HL-60/S4 treated with phorbol 12-myristate 13-acetate at 8.2 ng/mL for 4 days and 3 days (cell line): ENCODE results near the gene DHRSX.
"Not testable (repeated sequence)": the region's sequence is repeated elsewhere in the genome, so short reads cannot be mapped to it uniquely, and the experiment has no call there.

ENCODE experiments used
- in situ Hi-C: fragments of 300-500 bp; cut with MboI; formaldehyde crosslinking; loops from 2 replicates; pipeline ENCODE4 v1.15.0; 2022; ENCODE audit warnings: low sequenced_read_pairs

The DHRSX gene

DNA sequence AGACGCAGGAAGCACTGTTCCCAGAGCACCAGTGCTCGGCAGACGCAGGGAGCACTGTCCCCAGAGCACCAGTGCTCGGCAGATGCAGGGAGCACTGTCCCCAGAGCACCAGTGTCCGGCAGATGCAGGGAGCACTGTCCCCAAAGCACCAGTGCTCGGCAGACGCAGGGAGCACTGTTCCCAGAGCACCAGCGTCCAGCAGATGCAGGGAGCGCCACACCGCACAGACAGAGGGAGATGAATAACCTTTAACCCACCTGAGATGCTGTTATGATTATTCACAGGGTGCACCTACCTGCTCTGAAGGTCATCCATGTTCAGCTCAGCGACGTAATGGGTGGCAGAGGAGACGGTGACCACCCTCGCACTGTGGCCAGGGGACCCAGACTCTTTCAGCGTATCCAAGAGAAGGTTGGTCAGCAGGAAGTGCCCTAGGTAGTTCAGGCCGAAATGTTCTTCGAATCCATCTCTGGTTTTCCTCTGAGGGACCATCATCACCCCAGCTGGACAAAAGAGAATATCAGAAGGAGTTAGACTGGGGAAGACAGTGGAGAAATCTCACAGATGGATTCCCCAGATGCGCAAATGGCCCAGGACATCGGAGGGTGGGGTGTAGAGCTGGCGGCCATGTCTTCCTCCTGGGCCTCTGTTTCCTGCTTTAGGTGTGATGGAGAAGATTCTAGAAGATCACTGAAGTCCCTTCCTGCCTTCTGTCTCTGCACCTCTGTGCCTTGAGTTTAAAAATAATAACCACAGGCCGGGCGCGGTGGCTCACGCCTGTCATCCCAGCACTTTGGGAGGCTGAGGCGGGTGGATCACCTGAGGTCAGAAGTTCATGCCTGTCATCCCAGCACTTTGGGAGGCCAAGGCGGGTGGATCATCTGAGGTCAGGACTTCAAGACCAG, 234.1 kb downstream of the DHRSX start:
- in situ Hi-C loops, result no loop called here

DNA sequence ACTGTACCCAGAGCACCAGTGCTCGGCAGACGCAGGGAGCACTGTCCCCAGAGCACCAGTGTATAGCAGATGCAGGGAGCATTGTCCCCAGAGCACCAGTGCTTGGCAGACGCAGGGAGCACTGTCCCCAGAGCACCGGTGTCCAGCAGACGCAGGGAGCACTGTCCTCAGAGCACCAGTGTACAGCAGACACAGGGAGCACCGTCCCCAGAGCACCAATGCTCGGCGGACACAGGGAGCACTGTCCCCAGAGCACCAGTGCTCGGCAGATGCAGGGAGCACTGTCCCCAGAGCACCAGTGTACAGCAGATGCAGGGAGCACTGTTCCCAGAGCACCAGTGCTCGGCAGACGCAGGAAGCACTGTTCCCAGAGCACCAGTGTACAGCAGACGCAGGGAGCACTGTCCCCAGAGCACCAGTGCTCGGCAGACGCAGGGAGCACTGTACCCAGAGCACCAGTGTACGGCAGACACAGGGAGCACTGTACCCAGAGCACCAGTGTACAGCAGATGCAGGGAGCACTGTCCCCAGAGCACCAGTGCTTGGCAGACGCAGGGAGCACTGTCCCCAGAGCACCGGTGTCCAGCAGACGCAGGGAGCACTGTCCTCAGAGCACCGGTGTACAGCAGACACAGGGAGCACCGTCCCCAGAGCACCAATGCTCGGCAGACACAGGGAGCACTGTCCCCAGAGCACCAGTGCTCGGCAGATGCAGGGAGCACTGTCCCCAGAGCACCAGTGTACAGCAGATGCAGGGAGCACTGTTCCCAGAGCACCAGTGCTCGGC, 234.9 kb downstream of the DHRSX start:
- in situ Hi-C loops, result not testable (repeated sequence)

- in situ Hi-C loops, result no loop called here
Observed at GRCh38 chrX:2264179-2265030, 236.4 kb downstream of the DHRSX start.

DNA sequence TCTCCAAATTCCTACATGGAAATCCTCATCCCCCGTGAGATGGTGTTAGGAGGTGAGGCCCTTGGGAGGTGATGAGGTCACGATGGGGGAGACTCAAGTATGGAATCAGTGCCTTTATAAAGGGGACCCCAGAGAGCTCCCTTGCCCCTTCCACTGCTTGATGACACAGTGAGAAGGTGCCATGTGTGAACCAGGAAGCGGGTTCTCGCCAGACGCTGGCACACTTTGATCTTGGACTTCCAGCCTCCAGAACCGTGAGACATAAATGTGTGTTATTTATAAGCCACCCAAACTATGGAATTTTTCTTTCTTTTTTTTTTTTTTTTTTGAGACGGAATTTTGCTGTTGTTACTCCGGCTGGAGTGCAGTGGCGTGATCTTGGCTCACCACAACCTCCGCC, 237.6 kb downstream of the DHRSX start:
- in situ Hi-C loops, result no loop called here

DNA sequence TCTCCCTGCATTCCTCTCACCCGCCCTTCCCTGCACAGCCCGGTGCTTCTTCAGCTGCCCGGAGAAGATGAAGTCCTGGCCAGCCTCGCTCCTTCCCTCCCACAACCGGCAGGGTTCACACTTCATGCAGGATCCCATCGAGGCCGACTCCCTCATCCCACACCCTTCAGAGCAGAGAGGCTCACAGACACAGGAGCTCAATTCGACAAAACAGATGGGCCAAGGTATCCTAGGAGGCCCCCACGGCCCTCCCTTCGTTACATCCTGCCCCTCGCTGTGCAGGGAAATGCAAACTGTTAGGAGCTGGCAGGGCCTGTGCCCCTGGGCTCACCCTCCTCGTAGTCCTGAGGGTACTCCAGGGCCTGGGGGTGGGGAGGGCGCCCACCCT, 238.1 kb downstream of the DHRSX start:
- in situ Hi-C loops, result no loop called here

DNA sequence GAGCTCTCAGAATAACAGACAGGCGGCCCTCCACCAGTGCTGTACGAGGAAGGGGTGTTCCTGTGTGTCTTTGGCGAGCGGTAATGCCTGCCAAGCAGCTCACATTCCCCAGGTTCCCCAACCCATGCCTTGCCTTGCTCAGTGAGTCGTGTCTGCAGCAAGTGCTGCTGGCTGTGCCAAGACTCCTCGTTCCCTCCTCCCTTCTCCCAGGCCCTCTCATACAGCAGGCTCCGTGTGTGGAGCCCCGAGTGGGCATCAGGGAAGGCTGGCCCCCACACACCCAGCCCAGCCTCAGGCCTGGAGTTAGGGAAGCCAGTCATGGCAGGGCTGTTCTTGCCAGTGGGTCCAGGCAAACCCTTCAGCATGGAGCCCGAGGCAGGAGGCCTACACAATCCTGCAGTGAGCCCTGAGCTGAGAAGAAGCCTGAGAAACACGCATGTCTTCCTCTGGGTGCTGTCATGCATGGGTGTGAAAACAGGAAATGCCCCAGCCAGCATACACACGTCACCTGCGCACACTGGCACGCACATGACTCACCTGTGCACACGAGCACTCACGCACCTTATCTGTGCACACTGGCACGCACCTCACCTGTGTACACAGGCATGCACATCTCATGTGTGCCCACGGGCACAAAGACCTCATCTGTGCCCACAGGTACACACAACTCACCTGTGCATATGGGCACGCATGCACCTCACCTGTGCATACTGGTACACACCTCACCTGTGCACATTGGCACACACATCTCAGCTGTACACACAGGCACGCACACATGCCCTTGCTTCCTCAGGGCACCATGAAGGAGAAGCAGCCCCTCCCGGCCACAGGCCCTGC, 238.7 kb downstream of the DHRSX start:
- in situ Hi-C loops, result no loop called here

DNA sequence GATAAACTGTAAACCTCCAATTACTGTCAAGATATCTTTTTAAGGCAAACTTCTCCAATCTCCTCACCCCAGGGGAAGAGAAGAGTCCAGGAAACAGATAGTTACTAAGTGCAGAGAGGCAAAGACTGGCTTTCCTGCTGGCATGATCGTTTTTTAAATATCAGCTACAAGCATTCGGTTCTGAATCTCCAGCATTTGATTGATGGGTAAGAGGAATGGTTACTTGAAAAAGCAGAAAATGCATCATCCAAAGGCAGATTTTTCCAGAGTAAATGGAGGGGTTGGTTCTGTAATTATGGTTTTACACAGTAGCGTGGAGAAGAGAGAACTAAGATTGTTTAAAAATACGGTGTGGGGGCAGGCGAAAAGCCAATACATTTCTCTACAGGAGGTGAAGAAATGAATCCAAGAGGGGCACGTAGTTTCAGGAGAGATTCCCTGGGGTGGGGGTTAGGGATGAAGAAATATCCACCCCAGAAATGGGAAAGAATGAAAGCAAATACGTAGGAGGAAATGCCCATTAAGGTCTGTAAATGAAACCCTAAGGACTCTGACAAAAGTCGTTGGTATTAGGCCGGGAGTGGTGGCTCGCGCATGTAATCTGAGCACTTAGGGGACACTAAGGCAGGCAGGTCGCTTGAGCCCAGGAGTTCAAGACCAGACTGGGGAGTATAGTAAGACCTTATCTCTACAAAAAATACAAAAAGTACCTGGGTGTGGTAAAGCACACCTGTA, 248.3 kb downstream of the DHRSX start:
- in situ Hi-C loops, result no loop called here

- in situ Hi-C loops, result no loop called here
Observed at GRCh38 chrX:2251211-2251610, 249.6 kb downstream of the DHRSX start.

GRCh38 chrX:2243913-2244460, 256.8 kb downstream of the DHRSX start:
- in situ Hi-C loops, result no loop called here

GRCh38 chrX:2242980-2243379, 257.8 kb downstream of the DHRSX start:
- in situ Hi-C loops, result no loop called here

- in situ Hi-C loops, result no loop called here
Observed at GRCh38 chrX:2242326-2242725, 258.4 kb downstream of the DHRSX start.

DNA sequence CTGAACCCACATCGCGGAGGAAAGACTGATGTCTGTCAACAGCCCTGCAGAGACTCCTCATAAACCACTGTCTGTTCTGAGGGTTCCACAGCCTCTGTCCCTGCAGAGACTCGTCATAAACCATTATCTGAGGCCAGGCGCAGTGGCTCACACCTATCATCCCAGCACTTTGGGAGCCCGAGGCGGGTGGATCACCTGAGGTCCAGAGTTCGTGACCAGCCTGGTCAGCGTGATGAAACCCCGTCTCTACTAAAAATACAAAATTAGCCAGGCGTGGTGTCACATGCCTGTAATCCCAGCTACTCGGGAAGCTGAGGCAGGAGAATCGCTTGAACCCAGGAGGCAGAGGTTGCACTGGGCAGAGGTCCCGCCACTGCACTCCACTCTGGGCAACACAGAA, 259.3 kb downstream of the DHRSX start:
- in situ Hi-C loops, result not testable (repeated sequence)

DNA sequence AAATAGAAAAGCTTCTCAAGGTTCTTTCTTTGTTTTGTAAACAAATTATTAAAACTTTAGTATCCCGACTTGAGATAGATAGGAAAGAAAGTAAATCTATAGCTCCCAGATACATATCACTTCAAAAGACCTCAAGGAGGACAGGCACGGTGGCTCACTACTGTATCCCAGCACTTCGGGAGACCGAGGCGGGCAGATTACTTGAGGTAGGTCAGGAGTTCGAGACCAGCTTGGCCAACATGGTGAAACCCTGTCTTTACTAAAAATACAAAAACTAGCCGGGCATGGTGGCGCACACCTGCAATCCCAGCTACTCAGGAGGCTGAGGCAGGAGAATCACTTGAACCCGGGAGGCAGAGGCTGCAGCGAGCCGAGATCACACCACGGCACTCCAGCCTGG, 260.0 kb downstream of the DHRSX start:
- in situ Hi-C loops, result not testable (repeated sequence)

DNA sequence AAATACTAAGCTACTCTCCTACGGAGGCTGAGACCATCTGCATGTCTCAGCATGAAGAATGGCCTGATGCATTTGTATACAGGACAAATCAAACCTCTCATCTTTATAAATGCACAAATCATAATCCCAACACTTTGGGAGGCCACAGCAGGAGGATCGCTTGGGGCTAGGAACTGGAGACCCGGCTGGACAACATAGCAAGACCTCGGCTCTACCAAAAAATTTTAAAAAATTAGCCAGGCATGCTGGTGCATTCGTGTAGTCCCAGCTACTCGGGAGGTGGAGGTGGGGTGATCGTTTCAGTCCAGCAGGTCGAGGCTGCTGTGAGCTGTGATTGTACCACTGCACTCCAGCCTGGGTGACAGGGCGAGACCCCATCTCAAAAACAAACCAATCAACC, 262.8 kb downstream of the DHRSX start:
- in situ Hi-C loops, result no loop called here

DNA sequence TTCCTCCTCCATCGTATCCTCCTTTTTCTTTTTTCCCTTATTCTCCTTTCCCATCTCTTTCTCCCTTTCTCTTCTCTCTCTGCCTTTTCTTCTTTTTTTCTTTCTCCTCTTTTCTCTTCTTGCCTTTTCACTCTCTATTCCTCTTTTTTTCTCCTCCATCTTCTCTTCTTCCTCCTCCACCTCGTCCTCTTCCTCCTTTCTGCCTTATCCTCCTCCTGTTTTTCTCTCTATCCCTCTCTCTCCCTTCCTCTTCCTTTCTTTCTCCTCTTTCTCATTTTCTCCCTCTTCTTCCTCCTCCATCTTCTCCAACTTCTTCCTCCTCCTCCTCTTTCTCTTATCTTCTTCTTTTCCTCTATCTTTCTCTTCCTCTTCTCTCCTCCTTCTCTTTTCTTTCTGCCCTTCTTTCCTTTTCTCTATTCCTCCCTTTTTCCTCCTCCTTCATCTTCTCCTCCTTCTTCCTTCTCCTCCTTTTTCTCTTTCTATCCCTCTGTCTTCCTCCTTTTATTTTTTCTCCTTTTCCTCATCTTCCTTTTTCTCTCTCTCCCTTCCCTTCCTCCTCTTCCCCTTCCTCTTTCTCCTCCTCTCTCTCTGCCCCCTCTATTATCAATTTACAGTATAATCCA, 269.1 kb downstream of the DHRSX start:
- in situ Hi-C loops, result no loop called here

DNA sequence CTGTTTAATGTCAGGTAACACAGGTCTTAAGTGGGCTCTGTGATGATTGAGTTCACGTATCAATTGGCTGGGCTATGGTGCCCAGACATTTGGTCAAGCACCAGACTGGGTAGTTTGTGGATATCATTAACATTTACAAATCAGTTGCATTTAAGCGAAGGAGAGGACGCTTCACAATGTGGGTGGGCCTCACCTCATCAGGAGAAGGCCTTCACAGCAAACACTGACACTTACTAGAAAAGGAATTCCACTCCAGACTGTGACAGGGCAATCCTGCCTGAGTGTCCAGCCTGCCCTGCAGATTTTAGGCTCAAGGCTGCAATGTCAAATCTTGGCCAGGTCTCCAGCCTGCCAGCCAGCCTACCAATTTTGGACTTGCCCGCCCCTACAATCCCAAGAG, 270.3 kb downstream of the DHRSX start:
- in situ Hi-C loops, result no loop called here

- in situ Hi-C loops, result no loop called here
Observed at GRCh38 chrX:2228536-2228935, 272.2 kb downstream of the DHRSX start.

DNA sequence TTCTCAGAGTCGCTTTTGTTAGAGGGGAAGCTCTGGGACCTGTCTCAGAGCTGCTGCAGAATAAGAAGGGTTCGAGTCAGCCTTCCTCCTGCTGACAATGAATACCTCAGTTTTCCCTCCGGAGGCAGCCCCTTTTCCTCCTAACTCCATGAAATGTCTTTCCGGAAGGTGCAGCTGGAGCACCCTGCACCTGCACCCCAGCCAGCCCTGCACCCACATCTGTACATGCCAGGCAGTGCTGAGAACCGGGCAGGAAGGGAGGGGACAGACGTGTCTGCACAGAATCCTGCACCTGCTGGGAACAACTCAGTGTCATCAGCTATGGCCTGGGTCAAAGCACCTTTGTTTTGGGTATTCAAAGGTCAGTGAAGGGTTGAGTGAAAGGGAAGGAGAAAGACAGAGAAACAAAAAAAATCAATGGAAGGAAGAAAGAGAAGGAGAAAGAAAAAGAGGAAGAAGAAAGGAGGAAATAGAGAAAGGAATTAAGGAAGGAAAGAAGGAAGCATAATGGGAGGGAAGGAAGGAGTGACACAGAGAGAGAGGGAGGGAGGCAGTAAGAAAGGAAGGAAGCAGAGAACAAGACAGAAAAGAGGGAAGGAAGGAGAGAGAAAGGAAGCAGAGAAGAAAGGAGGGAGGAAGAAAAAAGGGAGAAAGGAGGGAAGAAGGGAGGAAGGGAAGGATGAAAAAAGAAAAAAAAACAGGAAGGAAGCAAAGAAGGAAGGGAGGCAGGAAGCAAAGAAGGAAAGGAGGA, 273.7 kb downstream of the DHRSX start:
- in situ Hi-C loops, result no loop called here
